HL-60 (cell line): Measurements from ENCODE around the gene TNIK.

ENCODE experiments used
- DNase-seq, 2 experiments: peaks; one replicate each; pipeline ENCODE4 v3.0.0-alpha.2; 2010 to 2020; ENCODE audit warnings: low read depth in 1 of 2, low spot score in 1 of 2
- H3K27ac ChIP-seq: fragments of 250-450 bp; sonication (Bioruptor Pico); replicated peaks from 2 replicates; pipeline ENCODE4 v1.5.1; 2020; ENCODE audit warnings: mild to moderate bottlenecking, moderate library complexity
- H3K27me3 ChIP-seq: fragments of 250-450 bp; sonication (Bioruptor Pico); 2 replicates; pipeline ENCODE4 v1.5.1; 2021; ENCODE audit warnings: mild to moderate bottlenecking, moderate library complexity; ENCODE audit not compliant: insufficient read depth, poor library complexity, severe bottlenecking
- H3K4me3 ChIP-seq: replicated peaks from 2 replicates; pipeline ENCODE4 v1.5.1; 2011; ENCODE audit warnings: mild to moderate bottlenecking, control low read depth, low read length; ENCODE audit not compliant: insufficient read depth
- GABPA ChIP-seq: IDR thresholded peaks from 2 replicates; pipeline ENCODE4 v1.6.1; 2012; ENCODE audit warnings: low read depth
- POLR2AphosphoS5 ChIP-seq: IDR thresholded peaks from 2 replicates; pipeline ENCODE4 v1.6.1; 2012; ENCODE audit warnings: low read depth
- SPI1 ChIP-seq: IDR thresholded peaks from 2 replicates; pipeline ENCODE4 v1.6.1; 2012; ENCODE audit warnings: low read depth, mild to moderate bottlenecking, borderline replicate concordance
- TF ChIP-seq, protein P1 (sequence below): IDR thresholded peaks from one replicate; pipeline ENCODE4 v1.5.1; 2011; ENCODE audit warnings: low read length, control low read depth, inconsistent platforms; ENCODE audit not compliant: insufficient read depth
- TF ChIP-seq, protein P2 (sequence below): IDR thresholded peaks from 2 replicates; pipeline ENCODE4 v1.6.1; 2012; ENCODE audit warnings: low read depth; ENCODE audit not compliant: insufficient replicate concordance

TNIK gene

DNA sequence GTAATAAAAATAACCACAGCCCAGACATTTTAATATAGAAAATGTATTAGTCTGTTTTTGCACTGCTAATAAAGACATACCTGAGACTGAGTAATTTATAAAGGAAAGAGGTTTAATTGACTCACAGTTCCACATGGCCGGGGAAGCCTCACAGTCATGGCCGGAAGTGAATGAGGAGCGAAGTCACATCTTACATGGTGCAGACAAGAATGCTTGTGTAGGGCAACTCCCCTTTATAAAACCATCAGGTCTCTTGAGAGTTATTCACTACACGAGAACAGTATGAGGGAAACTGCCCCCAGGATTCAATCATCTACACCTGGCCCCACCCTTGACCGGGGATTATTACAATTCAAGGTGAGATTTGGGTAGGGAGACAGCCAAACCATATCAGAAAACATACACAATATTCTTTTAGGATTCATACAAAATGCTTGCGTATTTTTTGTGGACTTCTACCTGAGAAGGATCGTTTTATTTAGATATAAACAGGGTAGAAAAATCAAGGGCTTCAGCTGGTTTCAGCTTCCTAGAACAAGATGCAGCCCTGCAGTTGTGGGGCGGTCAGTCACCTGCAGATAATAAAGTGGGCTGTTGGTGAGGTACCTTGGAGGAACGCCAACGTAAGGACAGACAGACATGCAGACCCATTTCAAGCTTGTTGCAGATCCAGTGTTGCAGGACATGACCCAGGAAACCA is 101.9 kb downstream of the TNIK start:
- Histone ChIP-seq H3K27me3 (no peaks in the 10 kb centered on the region), H3K27ac (no peak overlapping the region), H3K4me3 (no peak overlapping the region)
- TF ChIP-seq POLR2AphosphoS5: no peak
- TF ChIP-seq SPI1: no peak
- no peak for TF ChIP-seq GABPA
- TF ChIP-seq, protein P1, sequence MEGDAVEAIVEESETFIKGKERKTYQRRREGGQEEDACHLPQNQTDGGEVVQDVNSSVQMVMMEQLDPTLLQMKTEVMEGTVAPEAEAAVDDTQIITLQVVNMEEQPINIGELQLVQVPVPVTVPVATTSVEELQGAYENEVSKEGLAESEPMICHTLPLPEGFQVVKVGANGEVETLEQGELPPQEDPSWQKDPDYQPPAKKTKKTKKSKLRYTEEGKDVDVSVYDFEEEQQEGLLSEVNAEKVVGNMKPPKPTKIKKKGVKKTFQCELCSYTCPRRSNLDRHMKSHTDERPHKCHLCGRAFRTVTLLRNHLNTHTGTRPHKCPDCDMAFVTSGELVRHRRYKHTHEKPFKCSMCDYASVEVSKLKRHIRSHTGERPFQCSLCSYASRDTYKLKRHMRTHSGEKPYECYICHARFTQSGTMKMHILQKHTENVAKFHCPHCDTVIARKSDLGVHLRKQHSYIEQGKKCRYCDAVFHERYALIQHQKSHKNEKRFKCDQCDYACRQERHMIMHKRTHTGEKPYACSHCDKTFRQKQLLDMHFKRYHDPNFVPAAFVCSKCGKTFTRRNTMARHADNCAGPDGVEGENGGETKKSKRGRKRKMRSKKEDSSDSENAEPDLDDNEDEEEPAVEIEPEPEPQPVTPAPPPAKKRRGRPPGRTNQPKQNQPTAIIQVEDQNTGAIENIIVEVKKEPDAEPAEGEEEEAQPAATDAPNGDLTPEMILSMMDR: no peak
- TF ChIP-seq, protein P2, sequence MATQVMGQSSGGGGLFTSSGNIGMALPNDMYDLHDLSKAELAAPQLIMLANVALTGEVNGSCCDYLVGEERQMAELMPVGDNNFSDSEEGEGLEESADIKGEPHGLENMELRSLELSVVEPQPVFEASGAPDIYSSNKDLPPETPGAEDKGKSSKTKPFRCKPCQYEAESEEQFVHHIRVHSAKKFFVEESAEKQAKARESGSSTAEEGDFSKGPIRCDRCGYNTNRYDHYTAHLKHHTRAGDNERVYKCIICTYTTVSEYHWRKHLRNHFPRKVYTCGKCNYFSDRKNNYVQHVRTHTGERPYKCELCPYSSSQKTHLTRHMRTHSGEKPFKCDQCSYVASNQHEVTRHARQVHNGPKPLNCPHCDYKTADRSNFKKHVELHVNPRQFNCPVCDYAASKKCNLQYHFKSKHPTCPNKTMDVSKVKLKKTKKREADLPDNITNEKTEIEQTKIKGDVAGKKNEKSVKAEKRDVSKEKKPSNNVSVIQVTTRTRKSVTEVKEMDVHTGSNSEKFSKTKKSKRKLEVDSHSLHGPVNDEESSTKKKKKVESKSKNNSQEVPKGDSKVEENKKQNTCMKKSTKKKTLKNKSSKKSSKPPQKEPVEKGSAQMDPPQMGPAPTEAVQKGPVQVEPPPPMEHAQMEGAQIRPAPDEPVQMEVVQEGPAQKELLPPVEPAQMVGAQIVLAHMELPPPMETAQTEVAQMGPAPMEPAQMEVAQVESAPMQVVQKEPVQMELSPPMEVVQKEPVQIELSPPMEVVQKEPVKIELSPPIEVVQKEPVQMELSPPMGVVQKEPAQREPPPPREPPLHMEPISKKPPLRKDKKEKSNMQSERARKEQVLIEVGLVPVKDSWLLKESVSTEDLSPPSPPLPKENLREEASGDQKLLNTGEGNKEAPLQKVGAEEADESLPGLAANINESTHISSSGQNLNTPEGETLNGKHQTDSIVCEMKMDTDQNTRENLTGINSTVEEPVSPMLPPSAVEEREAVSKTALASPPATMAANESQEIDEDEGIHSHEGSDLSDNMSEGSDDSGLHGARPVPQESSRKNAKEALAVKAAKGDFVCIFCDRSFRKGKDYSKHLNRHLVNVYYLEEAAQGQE: no peak
- DNase-seq: no peak

DNA sequence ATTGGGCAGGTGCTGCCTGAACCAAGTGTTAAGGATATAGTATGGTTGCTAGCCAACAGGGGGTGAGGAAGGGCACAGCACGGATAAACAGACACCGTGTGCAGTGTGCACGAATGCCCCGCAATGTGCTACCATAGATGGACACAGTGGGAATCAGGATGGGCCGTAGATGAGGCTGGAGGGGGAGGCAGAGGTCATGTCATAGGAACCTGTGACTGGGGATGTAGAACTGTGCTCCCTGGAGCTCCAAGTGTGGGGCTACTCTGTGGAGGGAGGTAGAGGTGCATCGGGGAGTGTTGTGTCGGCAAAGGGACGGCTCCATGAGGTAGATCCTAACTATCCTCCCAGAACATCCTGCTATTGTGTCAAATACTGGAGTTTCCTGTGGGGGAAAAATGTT is 102.5 kb downstream of the TNIK start:
- DNase-seq: no peak
- TF ChIP-seq, protein P2: no peak
- no peak for TF ChIP-seq SPI1
- no peak for TF ChIP-seq POLR2AphosphoS5
- TF ChIP-seq GABPA: no peak
- TF ChIP-seq, protein P1: no peak
- no peak overlapping the region for H3K27ac ChIP-seq
- no peak overlapping the region for H3K4me3 ChIP-seq
- no peaks in the 10 kb centered on the region for H3K27me3 ChIP-seq

DNA sequence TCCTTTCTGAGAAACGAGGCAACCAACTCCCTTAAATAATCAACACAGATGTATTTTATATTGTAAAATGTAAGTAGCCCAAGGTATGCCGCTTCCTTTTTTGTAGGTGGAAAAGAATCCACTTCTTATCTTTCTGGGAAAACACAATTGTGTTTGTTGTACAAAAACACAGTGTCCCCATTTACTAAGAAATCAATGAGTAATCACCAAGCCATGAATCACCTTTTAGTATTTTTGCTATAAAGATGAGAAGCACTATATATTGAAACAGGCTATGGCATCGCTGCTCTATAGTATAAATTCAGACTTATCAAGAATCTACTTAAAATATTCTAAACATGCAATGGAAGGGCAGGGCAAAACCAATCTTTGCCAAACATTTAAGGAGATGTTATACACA is 104.0 kb downstream of the TNIK start:
- Histone ChIP-seq H3K27me3 (no peaks in the 10 kb centered on the region), H3K27ac (no peak overlapping the region), H3K4me3 (no peak overlapping the region)
- no peak for DNase-seq
- no peak for TF ChIP-seq SPI1
- TF ChIP-seq, protein P2: no peak
- TF ChIP-seq, protein P1: no peak
- TF ChIP-seq POLR2AphosphoS5: no peak
- no peak for TF ChIP-seq GABPA
